Testis (tissue), 2 donors: Measurements from ENCODE around the gene SHB.

Source experiments
- CTCF ChIP-seq, 3 experiments: fragments of 450-650 bp in 2 of 3; fragments of 200-600 bp in 1 of 3; sonication (generic) in 1 of 3; IDR thresholded peaks; one replicate each; pipeline ENCODE4 v1.5.1; 2016 to 2019; ENCODE audit warnings: antibody characterized with exemption in 3 of 3, mild to moderate bottlenecking in 2 of 3, moderate library complexity in 1 of 3
- POLR2A ChIP-seq: fragments of 450-650 bp; IDR thresholded peaks from one replicate; pipeline ENCODE4 v1.6.1; 2017; ENCODE audit warnings: antibody characterized with exemption, mild to moderate bottlenecking, moderate library complexity

- TF ChIP-seq CTCF (IDR thresholded peaks at IDR 0.05) (no peak), POLR2A (no peak)
These were observed 51.2 kb downstream of the SHB start for GRCh38 chr9:38017885-38018186.
